Effector CD8-positive, alpha-beta T cell (primary cell): ENCODE data around the gene MRPL10.
A peak's percentile ranks its signal among the peaks of the same experiment; 100 is the strongest.

Experiments used
- DNase-seq: peaks from one replicate; lab custom pipeline; 2025; lab: John Stamatoyannopoulos, UW

The MRPL10 gene

GRCh38 chr17:47813512-47814031 is 17.8 kb downstream of the MRPL10 start:
- no peak for DNase-seq

- DNase-seq = no peak
Measured at GRCh38 chr17:47813077-47813476, 18.3 kb downstream of the MRPL10 start.

GRCh38 chr17:47812146-47812920 is 19.0 kb downstream of the MRPL10 start:
- no peak for DNase-seq

GRCh38 chr17:47811709-47812108 is 19.6 kb downstream of the MRPL10 start:
- no peak for DNase-seq

- DNase-seq = no peak
Measured at GRCh38 chr17:47810901-47811635, 20.3 kb downstream of the MRPL10 start.

- no peak for DNase-seq
Measured at GRCh38 chr17:47810200-47810821, 21.0 kb downstream of the MRPL10 start.

GRCh38 chr17:47808830-47809480 is 22.4 kb downstream of the MRPL10 start:
- no peak for DNase-seq

GRCh38 chr17:47808036-47808829 is 23.1 kb downstream of the MRPL10 start:
- DNase-seq = no peak

- no peak for DNase-seq
Measured at GRCh38 chr17:47807421-47807820, 23.9 kb downstream of the MRPL10 start.

- no peak for DNase-seq
Measured at GRCh38 chr17:47806913-47807255, 24.5 kb downstream of the MRPL10 start.

- no peak for DNase-seq
Measured at GRCh38 chr17:47806026-47806912, 25.1 kb downstream of the MRPL10 start.

GRCh38 chr17:47804461-47804860 is 26.9 kb downstream of the MRPL10 start:
- no peak for DNase-seq

GRCh38 chr17:47803751-47804150 is 27.6 kb downstream of the MRPL10 start:
- DNase-seq = no peak

- no peak for DNase-seq
Measured at GRCh38 chr17:47803201-47803600, 28.1 kb downstream of the MRPL10 start.

GRCh38 chr17:47802341-47803022 is 28.9 kb downstream of the MRPL10 start:
- DNase-seq = peak; percentile 31

GRCh38 chr17:47801906-47802305 is 29.4 kb downstream of the MRPL10 start:
- no peak for DNase-seq

GRCh38 chr17:47801176-47801765 is 30.1 kb downstream of the MRPL10 start:
- no peak for DNase-seq

- no peak for DNase-seq
Measured at GRCh38 chr17:47800686-47801085, 30.7 kb downstream of the MRPL10 start.

GRCh38 chr17:47797797-47798196 is 33.5 kb downstream of the MRPL10 start:
- DNase-seq = no peak
